ENCODE results near the gene DIPK1A.

DIPK1A gene

GRCh38 chr1:92960395-92961130, 699 bp downstream of the DIPK1A start:
- peak overlapping the region; percentile 96 to 97 for H3K27ac ChIP-seq
- H3K4me3 ChIP-seq = peak overlapping the region; percentile 95
- TF ChIP-seq CTCF (IDR thresholded peaks at IDR 0.05) = peak; percentile 58
- DNase-seq (ENCODE audit: low spot score) = peak; percentile 82

DNA sequence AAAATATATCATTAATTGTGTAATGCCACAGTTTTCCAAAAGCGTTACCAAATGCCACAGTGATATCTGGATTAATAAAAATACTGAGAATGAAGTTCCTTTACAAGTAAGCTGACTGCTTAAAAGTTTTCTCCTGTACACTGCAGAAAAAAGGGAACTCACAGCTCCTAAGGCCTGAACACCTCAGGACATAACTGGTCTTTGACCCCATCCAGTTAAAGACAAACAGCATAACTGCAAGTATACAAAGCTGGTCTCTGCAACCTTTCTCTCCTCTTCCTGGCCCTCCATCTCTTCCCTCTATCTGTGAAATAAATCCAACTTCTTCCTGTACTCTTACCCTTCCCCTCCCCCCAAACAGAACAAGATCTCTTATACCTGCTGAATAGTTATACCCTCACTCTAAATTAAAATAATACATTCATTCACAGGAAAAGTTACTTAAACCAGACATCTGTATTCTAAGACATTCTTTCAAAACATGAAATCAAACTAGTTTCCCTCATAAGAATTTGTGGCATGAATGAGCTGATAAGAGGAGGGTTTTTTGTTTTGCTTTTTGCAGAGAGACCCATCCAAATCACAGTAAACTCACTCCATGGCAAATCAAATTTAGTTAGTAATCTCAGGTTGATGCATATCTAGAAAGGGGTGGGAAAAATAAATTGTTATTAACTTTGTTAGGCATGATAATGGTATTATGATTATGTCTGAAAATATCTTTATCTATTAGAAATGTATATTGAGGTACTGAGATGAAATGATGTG, 2.9 kb downstream of the DIPK1A start:
- no peak for DNase-seq (ENCODE audit: low spot score)
- no peak overlapping the region for H3K4me3 ChIP-seq
- no peak for TF ChIP-seq CTCF (IDR thresholded peaks at IDR 0.05)
- H3K27ac ChIP-seq = peak overlapping the region in 1 of 2 donors; percentile 12

- H3K27ac ChIP-seq = peak overlapping the region in 1 of 2 donors; percentile 57
- TF ChIP-seq CTCF (IDR thresholded peaks at IDR 0.05) = no peak
- no peak overlapping the region for H3K4me3 ChIP-seq
- DNase-seq (ENCODE audit: low spot score) = no peak
Observed at GRCh38 chr1:92957030-92957734, 4.1 kb downstream of the DIPK1A start.

DNA sequence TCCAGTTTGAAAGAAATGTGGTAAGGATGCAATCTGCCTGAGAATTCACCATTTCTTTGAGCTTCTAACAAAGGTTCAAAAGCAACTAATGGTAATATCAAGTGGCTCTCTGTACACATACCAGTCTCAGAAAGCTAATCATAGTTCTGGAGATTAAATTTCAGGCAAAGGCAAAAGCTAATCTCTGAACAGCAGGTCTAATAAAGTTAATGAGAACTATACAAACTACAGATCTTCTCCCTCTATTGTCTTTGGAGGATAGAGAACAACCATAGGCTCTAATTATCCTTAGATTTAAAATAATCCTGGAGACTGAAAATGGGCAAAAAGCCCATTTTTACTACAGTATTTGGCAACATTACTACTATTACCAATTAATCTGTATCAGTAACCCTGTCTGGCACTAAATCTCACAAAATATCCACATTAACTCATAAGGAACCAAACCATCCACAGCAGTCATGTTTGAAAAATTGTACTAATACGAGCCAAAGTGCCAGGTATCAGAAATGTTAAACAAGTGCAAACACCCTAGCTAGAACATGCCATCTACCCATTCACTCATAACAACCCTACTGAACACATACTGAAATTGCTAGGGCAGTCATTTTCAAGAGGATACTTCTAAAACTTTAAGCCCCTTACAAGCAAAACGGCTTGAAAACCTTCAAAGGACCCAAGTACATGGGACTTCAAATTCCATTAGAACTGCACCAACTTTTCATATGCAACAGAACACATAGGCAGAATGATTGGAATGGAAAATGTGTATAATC, 4.8 kb downstream of the DIPK1A start:
- no peak for TF ChIP-seq CTCF (IDR thresholded peaks at IDR 0.05)
- Histone ChIP-seq H3K4me3 (no peak overlapping the region), H3K27ac (peak overlapping the region in 1 of 2 donors; percentile 57)
- no peak for DNase-seq (ENCODE audit: low spot score)

DNA sequence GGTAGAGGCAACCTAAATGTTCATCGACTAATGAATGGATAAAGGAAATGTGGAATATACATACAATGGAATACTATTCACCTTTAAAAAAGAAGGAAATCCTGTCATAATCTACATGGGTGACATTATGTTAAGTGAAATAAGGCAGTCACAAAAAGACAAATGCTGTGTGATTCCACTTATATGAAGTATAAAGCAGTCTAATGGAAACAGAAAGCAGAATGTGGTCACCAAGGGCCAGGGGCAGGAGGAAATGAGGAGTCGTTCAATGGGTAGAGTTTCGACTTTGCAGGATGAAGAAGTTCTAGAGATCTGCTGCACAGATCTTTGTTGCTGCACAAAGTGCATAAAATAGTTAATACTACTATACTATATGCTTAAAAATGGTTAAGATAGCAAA, 7.8 kb downstream of the DIPK1A start:
- H3K27ac ChIP-seq = no peak overlapping the region
- DNase-seq (ENCODE audit: low spot score) = no peak

More for the DNA sequence above, 7.8 kb downstream of the DIPK1A start:
- no peak for TF ChIP-seq CTCF (IDR thresholded peaks at IDR 0.05)
- no peak overlapping the region for H3K4me3 ChIP-seq

Data from coronary artery (tissue), 2 donors.